IMR-90 (cell line): ENCODE data around the gene RAB4B.

Source experiments
- MXI1 ChIP-seq: IDR thresholded peaks from 2 replicates; pipeline ENCODE4 v1.6.1; 2012; ENCODE audit warnings: low read depth, mild to moderate bottlenecking, low read length, moderate library complexity, borderline replicate concordance
- TF ChIP-seq, protein P1 (sequence below): conservative IDR thresholded peaks from 2 replicates; pipeline ENCODE4 v1.5.1; 2012; ENCODE audit warnings: mild to moderate bottlenecking, low read depth, low read length, improper control_type of control experiment

DNA sequence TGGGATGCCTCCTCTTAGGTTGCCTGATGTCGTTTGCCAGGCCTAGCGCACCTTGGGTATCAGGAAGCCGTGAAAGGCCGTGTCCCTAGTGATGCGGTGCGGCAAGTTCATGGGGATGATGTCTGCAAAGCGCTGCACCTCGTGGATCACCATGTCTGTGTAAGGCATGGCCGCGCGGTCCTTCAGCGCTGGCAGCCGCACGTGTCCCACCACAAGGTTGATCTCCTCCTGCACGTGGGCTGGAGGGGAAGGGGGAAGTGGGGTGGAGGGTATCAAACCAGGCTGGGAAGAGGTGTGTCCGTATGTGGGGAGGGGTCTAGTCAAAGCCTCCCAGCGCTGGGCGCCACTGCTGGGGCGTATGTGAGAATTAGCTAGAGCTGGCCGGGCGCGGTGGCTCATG is 44.1 kb downstream of the RAB4B start:
- no peak for TF ChIP-seq MXI1
- TF ChIP-seq, protein P1, sequence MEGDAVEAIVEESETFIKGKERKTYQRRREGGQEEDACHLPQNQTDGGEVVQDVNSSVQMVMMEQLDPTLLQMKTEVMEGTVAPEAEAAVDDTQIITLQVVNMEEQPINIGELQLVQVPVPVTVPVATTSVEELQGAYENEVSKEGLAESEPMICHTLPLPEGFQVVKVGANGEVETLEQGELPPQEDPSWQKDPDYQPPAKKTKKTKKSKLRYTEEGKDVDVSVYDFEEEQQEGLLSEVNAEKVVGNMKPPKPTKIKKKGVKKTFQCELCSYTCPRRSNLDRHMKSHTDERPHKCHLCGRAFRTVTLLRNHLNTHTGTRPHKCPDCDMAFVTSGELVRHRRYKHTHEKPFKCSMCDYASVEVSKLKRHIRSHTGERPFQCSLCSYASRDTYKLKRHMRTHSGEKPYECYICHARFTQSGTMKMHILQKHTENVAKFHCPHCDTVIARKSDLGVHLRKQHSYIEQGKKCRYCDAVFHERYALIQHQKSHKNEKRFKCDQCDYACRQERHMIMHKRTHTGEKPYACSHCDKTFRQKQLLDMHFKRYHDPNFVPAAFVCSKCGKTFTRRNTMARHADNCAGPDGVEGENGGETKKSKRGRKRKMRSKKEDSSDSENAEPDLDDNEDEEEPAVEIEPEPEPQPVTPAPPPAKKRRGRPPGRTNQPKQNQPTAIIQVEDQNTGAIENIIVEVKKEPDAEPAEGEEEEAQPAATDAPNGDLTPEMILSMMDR, result no peak
